ENCODE results near the gene FGD1.
A peak's percentile ranks its signal among the peaks of the same experiment; 100 is the strongest.

Gene FGD1

DNA sequence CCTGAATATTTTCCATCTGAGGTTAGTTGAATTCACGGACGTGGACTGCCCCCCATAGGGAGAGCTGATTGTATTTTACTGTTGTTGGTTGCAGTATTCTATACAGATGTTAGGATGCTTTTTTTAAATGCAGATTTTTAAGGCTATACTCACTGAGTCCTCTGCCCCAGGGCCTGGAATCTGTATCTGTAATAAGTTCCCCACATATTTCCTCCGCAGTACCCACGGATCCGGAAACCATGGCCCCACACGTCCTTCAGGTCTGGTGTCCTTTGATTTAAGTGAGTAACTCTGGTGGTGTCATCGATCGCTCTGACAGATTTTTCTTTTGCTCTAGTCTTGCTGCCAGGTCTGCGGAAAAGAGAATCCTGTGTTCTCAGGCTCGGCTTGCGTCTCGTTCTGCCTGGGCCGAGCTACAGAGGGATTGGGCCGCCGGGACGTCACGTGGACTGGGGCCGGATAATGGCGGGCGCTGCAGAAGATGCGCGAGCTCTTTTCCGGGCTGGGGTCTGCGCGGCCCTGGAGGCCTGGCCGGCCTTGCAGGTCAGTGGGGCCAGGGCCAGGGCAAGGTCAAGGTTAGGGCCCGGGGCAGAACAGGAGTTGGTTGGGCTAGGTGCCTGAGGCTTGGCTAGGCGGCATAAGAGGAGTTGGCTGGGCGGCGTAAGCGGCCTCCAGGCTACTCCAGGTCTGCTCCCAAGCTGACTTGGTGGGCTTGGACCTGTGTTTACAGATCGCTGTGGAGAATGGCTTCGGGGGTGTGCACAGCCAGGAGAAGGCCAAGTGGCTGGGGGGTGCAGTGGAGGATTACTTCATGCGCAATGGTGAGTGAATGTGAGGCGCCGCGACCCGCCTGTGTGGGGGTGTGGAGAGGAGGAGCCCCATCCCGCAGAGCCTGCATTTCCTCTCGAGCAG lies 55.8 kb downstream of the FGD1 start, which contains the start of gene TSR2:
Gene TSR2 (plus strand): TSS at position 445 of the 912 bp plus-strand sequence. CDS start 18 bp downstream, at position 463.
- Histone ChIP-seq H3K4me1 (peaks cover 0 to 14% (median 7%) of the 10 kb centered on the region in 4 donors), H3K27ac (peak within 1 kb of the TSS; percentile 68 to 78), H3K9me3 (no peaks in the 10 kb centered on the region), H3K27me3 (no peaks in the 10 kb centered on the region), H3K4me3 (peak within 1 kb of the TSS; percentile 84 to 90), H3K36me3 (peaks cover 0 to 13% (median 0%) of the 10 kb centered on the region in 3 donors)
- peak; percentile 81 to 87 for DNase-seq
- no peak for TF ChIP-seq CTCF (IDR thresholded peaks at IDR 0.05)
- intact Hi-C loops (cut with DNase I; ENCODE audit: low total_unique reads): no loop called here

DNA sequence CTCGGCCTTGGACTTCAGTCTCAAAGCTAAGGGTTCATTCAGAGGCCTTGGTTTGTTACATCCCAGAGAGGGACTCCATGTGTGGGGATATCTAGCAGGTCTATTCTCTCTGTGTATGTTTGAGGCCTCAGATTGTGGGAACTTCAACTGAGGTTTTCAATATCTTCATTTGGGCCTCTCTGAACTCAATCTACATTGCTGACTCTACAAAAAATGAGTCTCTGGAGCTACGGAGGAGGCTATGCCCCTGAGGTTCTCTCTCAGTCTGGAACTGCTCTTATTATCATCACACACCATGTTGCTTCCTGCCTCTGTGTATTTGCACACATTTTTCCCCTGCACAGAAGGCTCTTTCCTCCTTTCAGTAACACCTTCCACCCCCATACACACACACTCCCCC lies 60.9 kb downstream of the FGD1 start:
- no peaks in the 10 kb centered on the region for H3K4me1 ChIP-seq
- intact Hi-C loops (cut with DNase I; ENCODE audit: low total_unique reads): no loop called here
- TF ChIP-seq CTCF (IDR thresholded peaks at IDR 0.05): no peak
- no peaks in the 10 kb centered on the region for H3K27me3 ChIP-seq
- H3K4me3 ChIP-seq: no peak overlapping the region
- no peak for DNase-seq
- H3K36me3 ChIP-seq: no peaks in the 10 kb centered on the region
- H3K27ac ChIP-seq: no peak overlapping the region
- no peaks in the 10 kb centered on the region for H3K9me3 ChIP-seq

- Histone ChIP-seq H3K9me3 (no peaks in the 10 kb centered on the region), H3K27ac (no peak overlapping the region), H3K4me1 (no peaks in the 10 kb centered on the region), H3K36me3 (no peaks in the 10 kb centered on the region), H3K4me3 (no peak overlapping the region), H3K27me3 (no peaks in the 10 kb centered on the region)
- DNase-seq: no peak
- no peak for TF ChIP-seq CTCF (IDR thresholded peaks at IDR 0.05)
- intact Hi-C loops (cut with DNase I; ENCODE audit: low total_unique reads): no loop called here
Measured at GRCh38 chrX:54430519-54430918, 65.5 kb downstream of the FGD1 start.

GRCh38 chrX:54427837-54428424 lies 68.1 kb downstream of the FGD1 start:
- no peaks in the 10 kb centered on the region for H3K9me3 ChIP-seq
- no peak for DNase-seq

More at GRCh38 chrX:54427837-54428424, 68.1 kb downstream of the FGD1 start:
- H3K4me1 ChIP-seq: no peaks in the 10 kb centered on the region
- H3K27me3 ChIP-seq: no peaks in the 10 kb centered on the region
- no peak overlapping the region for H3K4me3 ChIP-seq
- intact Hi-C loops (cut with DNase I; ENCODE audit: low total_unique reads): no loop called here
- H3K27ac ChIP-seq: no peak overlapping the region
- no peaks in the 10 kb centered on the region for H3K36me3 ChIP-seq
- TF ChIP-seq CTCF (IDR thresholded peaks at IDR 0.05): no peak

All from tibial artery (tissue), 4 donors.